Activated B cell treated with CpG ODN at 0.5 μM for 24 hours (primary cell): Measurements from ENCODE around the gene S100G. TPM values are rescaled to one million over a fixed set of nuclear protein-coding genes. Genes with fewer than 3 reads are reported as not detected.

Experiments
- ATAC-seq: fragments of 200-7000 bp; cut with Tn5 transposase; one replicate; pipeline ENCODE4 v1.10.0; 2021; ENCODE audit warnings: low read depth, mild to moderate bottlenecking, moderate library complexity
- CTCF ChIA-PET: fragments of 350-600 bp; sonication (Branson Sonifier 250); formaldehyde crosslinking; loops from one replicate; lab custom pipeline; 2021; ENCODE audit warnings: antibody characterized with exemption; lab: Charles Lee
- POLR2A ChIA-PET: fragments of 350-600 bp; sonication (Branson Sonifier 250); formaldehyde crosslinking; loops from one replicate; lab custom pipeline; 2021; ENCODE audit warnings: antibody characterized with exemption; lab: Charles Lee
- DNase-seq: peaks from one replicate; pipeline ENCODE4 v3.0.0; 2022
- H3K27ac Mint-ChIP-seq: one replicate; pipeline ENCODE4 v1.8.0; 2020; ENCODE audit warnings: mixed read lengths
- H3K27me3 Mint-ChIP-seq: one replicate; pipeline ENCODE4 v1.8.0; 2021; ENCODE audit warnings: mixed read lengths
- H3K36me3 Mint-ChIP-seq: one replicate; pipeline ENCODE4 v1.8.0; 2021; ENCODE audit warnings: low read depth, mixed read lengths
- H3K4me1 Mint-ChIP-seq: one replicate; pipeline ENCODE4 v1.8.0; 2021; ENCODE audit warnings: mixed read lengths
- H3K4me3 Mint-ChIP-seq: one replicate; pipeline ENCODE4 v1.8.0; 2020; ENCODE audit warnings: mild to moderate bottlenecking, mixed read lengths
- H3K9me3 Mint-ChIP-seq: one replicate; pipeline ENCODE4 v1.8.0; 2020; ENCODE audit warnings: mixed read lengths
- intact Hi-C: fragments of 100-400 bp; cut with micrococcal nuclease; formaldehyde crosslinking; loops from one replicate; pipeline ENCODE4 v1.15.1; 2024
- total RNA-seq: library from RNA; stranded (reverse); gene quantifications from 2 replicates; pipeline ENCODE4 v1.2.3, GENCODE V29; 2022
- TF ChIP-seq, protein P1 (sequence below): fragments of 200-600 bp; IDR thresholded peaks from one replicate; pipeline ENCODE4 v1.8.0; 2022; ENCODE audit warnings: antibody characterized with exemption, mild to moderate bottlenecking

S100G gene
- total RNA-seq, 1 donor from 2014 or later = not detected

DNA sequence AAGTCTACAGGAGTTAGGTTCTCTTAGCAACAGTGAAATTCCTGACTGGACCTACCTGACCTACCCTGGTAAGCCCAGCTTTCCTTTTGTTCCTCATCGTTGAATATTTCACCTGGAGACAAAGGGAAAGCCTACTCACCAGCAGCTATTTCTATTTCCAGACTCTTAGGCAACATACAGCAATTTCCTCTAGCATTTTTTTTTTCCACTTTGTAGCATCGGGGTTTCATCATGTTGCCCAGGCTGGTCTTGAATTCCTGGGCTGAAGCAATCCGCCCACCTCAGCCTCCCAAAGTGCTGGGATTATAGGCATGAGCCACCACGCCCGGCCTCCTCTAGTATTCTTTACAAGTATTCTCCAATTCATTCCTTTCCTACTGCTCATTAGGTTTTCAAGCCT, 6.8 kb upstream of the S100G start:
- intact Hi-C loops = no loop called here
- no peak overlapping the region for H3K27ac Mint-ChIP-seq
- no peaks in the 10 kb centered on the region for H3K27me3 Mint-ChIP-seq
- H3K4me1 Mint-ChIP-seq = no peaks in the 10 kb centered on the region
- ATAC-seq (no peak), DNase-seq (no peak)
- no peaks in the 10 kb centered on the region for H3K9me3 Mint-ChIP-seq
- ChIA-PET POLR2A (no interaction called here), CTCF (no interaction called here)
- no peak overlapping the region for H3K4me3 Mint-ChIP-seq
- TF ChIP-seq, protein P1, sequence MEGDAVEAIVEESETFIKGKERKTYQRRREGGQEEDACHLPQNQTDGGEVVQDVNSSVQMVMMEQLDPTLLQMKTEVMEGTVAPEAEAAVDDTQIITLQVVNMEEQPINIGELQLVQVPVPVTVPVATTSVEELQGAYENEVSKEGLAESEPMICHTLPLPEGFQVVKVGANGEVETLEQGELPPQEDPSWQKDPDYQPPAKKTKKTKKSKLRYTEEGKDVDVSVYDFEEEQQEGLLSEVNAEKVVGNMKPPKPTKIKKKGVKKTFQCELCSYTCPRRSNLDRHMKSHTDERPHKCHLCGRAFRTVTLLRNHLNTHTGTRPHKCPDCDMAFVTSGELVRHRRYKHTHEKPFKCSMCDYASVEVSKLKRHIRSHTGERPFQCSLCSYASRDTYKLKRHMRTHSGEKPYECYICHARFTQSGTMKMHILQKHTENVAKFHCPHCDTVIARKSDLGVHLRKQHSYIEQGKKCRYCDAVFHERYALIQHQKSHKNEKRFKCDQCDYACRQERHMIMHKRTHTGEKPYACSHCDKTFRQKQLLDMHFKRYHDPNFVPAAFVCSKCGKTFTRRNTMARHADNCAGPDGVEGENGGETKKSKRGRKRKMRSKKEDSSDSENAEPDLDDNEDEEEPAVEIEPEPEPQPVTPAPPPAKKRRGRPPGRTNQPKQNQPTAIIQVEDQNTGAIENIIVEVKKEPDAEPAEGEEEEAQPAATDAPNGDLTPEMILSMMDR = no peak
- peaks cover 14% of the 10 kb centered on the region for H3K36me3 Mint-ChIP-seq

DNA sequence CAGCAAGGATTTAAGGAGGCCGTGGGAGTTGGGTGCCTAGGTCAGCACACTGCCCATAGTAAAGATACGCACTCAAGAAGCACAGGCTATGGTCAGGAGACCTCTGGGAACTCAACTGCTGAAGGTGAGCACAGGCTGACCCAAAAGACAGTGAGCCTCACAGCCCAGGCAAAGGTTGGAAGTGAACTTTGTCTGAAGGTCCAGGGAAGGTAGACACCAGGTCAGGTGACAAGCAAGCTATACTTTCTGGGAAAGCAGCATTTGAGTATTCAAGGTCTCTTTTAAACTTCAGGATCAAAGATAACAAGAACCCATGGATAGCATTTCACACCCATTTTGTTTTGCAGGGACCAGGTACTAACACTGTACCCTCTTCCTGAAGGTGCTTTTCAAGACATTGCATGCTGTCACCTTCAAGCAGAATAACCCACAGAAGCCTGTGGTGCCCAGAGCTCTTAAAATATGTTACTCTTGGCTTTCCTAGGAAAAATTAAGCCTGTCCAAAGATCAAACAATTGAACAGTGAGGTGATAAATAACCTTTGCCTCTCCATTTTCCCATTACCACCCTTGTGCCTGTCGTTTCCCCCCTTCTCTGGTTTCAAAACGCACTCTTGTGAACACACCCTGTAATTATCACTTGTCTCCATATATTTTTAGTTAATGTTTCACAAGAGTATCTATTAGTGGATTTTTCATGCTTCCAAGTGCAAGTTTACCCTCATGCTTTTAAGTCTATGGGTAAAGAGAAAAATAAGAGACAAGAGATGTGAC, 3.4 kb upstream of the S100G start:
- intact Hi-C loops = no loop called here
- ChIA-PET CTCF (no interaction called here), POLR2A (no interaction called here)
- H3K4me3 Mint-ChIP-seq = no peak overlapping the region
- no peak overlapping the region for H3K27ac Mint-ChIP-seq
- ATAC-seq (no peak), DNase-seq (no peak)
- H3K36me3 Mint-ChIP-seq = peaks cover 10% of the 10 kb centered on the region
- TF ChIP-seq, protein P1 = no peak
- no peaks in the 10 kb centered on the region for H3K4me1 Mint-ChIP-seq
- H3K9me3 Mint-ChIP-seq = no peaks in the 10 kb centered on the region
- H3K27me3 Mint-ChIP-seq = no peaks in the 10 kb centered on the region

DNA sequence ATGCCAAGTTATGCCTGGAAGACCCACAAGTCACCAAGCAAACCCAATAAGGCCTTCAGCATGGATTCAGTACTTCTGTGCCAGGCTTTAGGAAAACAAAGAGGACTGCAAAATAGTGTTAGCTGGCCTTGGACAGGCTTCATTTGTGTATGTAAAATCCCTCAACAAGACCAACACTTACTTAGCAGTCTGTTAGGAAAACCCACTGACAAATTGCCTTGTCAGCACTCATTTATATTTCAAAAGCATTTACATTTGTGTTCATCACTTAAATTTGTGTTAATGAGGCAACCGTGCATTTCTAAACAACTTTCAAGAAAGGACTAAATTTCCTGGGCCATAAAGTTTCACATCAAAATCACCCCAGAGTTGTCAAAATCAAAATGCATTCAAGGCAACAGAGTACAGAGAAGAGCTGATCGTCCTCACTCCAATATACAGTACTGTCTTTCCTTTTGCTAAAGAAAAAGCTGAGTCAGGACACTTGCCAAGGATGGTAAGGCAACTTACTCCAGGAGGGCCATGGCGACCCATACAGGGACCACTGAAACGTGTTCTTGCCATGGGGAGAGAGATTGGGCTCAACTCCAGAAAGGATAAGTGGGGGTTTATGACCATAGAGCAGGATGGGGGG, 1.6 kb downstream of the S100G start:
- CTCF ChIA-PET = no interaction called here
- intact Hi-C loops = no loop called here
- TF ChIP-seq, protein P1 = no peak
- Mint-ChIP-seq H3K36me3 (peaks cover 10% of the 10 kb centered on the region), H3K27ac (no peak overlapping the region), H3K27me3 (no peaks in the 10 kb centered on the region), H3K9me3 (no peaks in the 10 kb centered on the region), H3K4me1 (no peaks in the 10 kb centered on the region), H3K4me3 (no peak overlapping the region)
- POLR2A ChIA-PET = no interaction called here
- ATAC-seq (no peak), DNase-seq (no peak)

DNA sequence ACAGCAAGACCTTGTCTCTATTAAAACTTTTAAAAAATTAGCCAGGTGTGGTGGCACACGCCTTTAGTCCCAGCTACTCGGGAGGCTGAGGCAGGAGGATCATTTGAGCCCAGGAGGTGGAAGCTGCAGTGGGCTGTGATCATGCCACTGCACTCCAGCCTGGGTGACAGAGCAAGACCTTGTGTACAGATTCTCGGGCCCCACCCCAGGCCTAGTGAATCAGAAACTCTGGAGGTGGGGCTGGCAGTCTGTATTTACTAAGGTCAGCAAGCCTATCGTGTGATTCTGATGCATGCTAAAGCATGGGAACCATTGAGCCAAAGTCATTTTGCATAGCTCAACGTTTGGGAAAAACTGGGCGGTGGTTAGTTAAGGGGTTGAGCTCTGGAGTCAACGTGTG, 3.5 kb downstream of the S100G start:
- Mint-ChIP-seq H3K9me3 (no peaks in the 10 kb centered on the region), H3K36me3 (peaks cover 10% of the 10 kb centered on the region), H3K4me3 (no peak overlapping the region), H3K27ac (no peak overlapping the region), H3K4me1 (no peaks in the 10 kb centered on the region), H3K27me3 (no peaks in the 10 kb centered on the region)
- intact Hi-C loops = no loop called here
- ChIA-PET CTCF (no interaction called here), POLR2A (no interaction called here)
- DNase-seq (no peak), ATAC-seq (no peak)
- TF ChIP-seq, protein P1 = no peak

DNA sequence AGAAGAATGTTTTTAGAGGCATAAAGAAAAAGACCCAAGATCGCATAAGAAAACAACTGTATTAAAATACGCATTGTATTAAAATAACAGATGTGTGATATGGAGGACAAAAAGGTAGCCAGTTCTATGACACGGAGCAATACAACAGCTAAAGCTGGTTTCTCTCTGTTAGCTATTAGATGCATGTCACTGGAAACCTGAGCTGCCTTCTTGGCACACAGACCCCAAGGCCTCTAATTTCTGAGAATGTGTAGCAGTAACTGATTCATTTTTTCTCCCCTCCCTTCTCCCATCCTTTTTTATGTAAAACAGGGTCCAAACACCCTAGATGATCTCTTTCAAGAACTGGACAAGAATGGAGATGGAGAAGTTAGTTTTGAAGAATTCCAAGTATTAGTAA, 4.1 kb downstream of the S100G start:
- H3K36me3 Mint-ChIP-seq = peaks cover 12% of the 10 kb centered on the region
- ChIA-PET CTCF (no interaction called here), POLR2A (no interaction called here)
- no peaks in the 10 kb centered on the region for H3K9me3 Mint-ChIP-seq
- no peak overlapping the region for H3K4me3 Mint-ChIP-seq
- H3K27me3 Mint-ChIP-seq = no peaks in the 10 kb centered on the region
- ATAC-seq = no peak
- TF ChIP-seq, protein P1 = no peak
- H3K27ac Mint-ChIP-seq = no peak overlapping the region
- intact Hi-C loops = no loop called here
- no peaks in the 10 kb centered on the region for H3K4me1 Mint-ChIP-seq
- DNase-seq = no peak
